Stimulated activated CD4-positive, alpha-beta T cell treated with anti-CD3 and anti-CD28 coated beads, Interleukin-15, amount 100 ng/mL, for 24 hours (primary cell): ENCODE results near the gene ARL10.
A peak's percentile ranks its signal among the peaks of the same experiment; 100 is the strongest.

Experiments used
- DNase-seq: peaks from one replicate; pipeline ENCODE4 v3.0.0-alpha.2; 2020

The ARL10 gene

GRCh38 chr5:176364765-176365350 lies 429 bp upstream of the ARL10 start:
- DNase-seq: no peak

- no peak for DNase-seq
Observed at GRCh38 chr5:176366232-176366894, 1.1 kb downstream of the ARL10 start.

- no peak for DNase-seq
Observed at GRCh38 chr5:176368726-176369125, 3.4 kb downstream of the ARL10 start.

GRCh38 chr5:176369934-176370711 lies 4.8 kb downstream of the ARL10 start:
- DNase-seq: no peak

GRCh38 chr5:176371621-176372539 lies 6.6 kb downstream of the ARL10 start:
- DNase-seq: no peak

GRCh38 chr5:176373100-176373818 lies 8.0 kb downstream of the ARL10 start:
- no peak for DNase-seq

- DNase-seq: no peak
Observed at GRCh38 chr5:176379881-176380280, 14.6 kb downstream of the ARL10 start.

GRCh38 chr5:176381423-176381822 lies 16.1 kb downstream of the ARL10 start:
- DNase-seq: no peak

GRCh38 chr5:176381979-176382378 lies 16.7 kb downstream of the ARL10 start:
- DNase-seq: no peak

GRCh38 chr5:176382721-176383120 lies 17.4 kb downstream of the ARL10 start:
- no peak for DNase-seq

- no peak for DNase-seq
Observed at GRCh38 chr5:176383248-176383905, 18.1 kb downstream of the ARL10 start.

GRCh38 chr5:176383961-176384360 lies 18.7 kb downstream of the ARL10 start:
- DNase-seq: no peak

- DNase-seq: no peak
Observed at GRCh38 chr5:176384366-176384930, 19.2 kb downstream of the ARL10 start.

- DNase-seq: no peak
Observed at GRCh38 chr5:176384991-176385390, 19.7 kb downstream of the ARL10 start.

GRCh38 chr5:176386491-176386890 lies 21.2 kb downstream of the ARL10 start:
- DNase-seq: no peak

- no peak for DNase-seq
Observed at GRCh38 chr5:176387384-176387925, 22.2 kb downstream of the ARL10 start.

GRCh38 chr5:176388003-176388443 lies 22.7 kb downstream of the ARL10 start:
- no peak for DNase-seq

GRCh38 chr5:176388444-176389134 lies 23.3 kb downstream of the ARL10 start, which contains the start of the genes HIGD2A and NOP16:
TSS of gene HIGD2A (plus strand) at chr5:176388751. CDS start at chr5:176388820, 69 bp downstream.
TSS of gene NOP16 (minus strand) at chr5:176388598. CDS start at chr5:176388539, 59 bp downstream.
- DNase-seq: peak; percentile 100

- no peak for DNase-seq
Observed at GRCh38 chr5:176389135-176390123, 24.1 kb downstream of the ARL10 start.
